ENCODE measurements around the gene SPRED1. TPM values are rescaled to one million over a fixed set of nuclear protein-coding genes. Genes with fewer than 3 reads are reported as not detected.

The SPRED1 gene
- total and polyA plus RNA-seq, 2 donors: 5.3 to 7.3 TPM

GRCh38 chr15:38213356-38213755 is 39.3 kb upstream of the SPRED1 start:
- H3K27ac ChIP-seq (ENCODE audit: low read depth in 1 of 2, low read length in 1 of 2): no peak overlapping the region
- no peaks in the 10 kb centered on the region for H3K36me3 ChIP-seq (ENCODE audit: control insufficient read depth in 2 of 2, insufficient read depth in 2 of 2, low read length in 1 of 2)
- 96% methylated on average over 2 of the region's 2 CpGs for WGBS

DNA sequence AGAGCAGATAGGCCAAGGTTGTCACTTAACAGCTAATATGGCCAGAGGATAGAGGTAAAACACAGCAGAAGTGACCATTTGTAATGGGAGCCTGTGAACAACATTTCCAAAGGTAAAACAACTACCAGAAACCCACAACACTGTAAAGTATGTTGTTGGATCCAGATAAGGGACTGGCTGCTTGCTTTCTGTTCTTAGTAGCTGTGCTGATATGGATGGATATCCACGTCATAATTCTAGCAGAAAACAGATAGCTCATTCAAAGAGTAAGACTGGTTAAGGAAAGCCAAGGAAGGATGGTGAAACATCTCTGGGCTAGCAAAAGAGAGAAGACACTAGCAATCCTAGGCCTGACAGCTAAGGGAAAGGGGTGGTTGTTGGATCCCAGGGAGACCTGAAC is 36.9 kb upstream of the SPRED1 start:
- no peak for DNase-seq (ENCODE audit: low read depth in 6 of 9, low spot score in 9 of 9)
- Histone ChIP-seq H3K27me3 (ENCODE audit: control insufficient read depth in 2 of 2, insufficient read depth in 1 of 2, low read length in 1 of 2) (no peaks in the 10 kb centered on the region), H3K4me3 (ENCODE audit: low read length in 2 of 2) (no peak overlapping the region), H3K36me3 (ENCODE audit: control insufficient read depth in 2 of 2, insufficient read depth in 2 of 2, low read length in 1 of 2) (no peaks in the 10 kb centered on the region), H3K9me3 (ENCODE audit: control insufficient read depth in 2 of 2, insufficient read depth in 1 of 2, low read length in 1 of 2) (no peaks in the 10 kb centered on the region), H3K27ac (ENCODE audit: low read depth in 1 of 2, low read length in 1 of 2) (no peak overlapping the region), H3K4me1 (ENCODE audit: control insufficient read depth in 2 of 2, insufficient read depth in 2 of 2, low read length in 2 of 2) (peaks cover 0 to 7% of the 10 kb centered on the region in 2 donors)
- 97% methylated on average over 1 of the region's 1 CpG for WGBS

More at GRCh38 chr15:38213356-38213755, 39.3 kb upstream of the SPRED1 start:
- peaks cover 0 to 7% of the 10 kb centered on the region in 2 donors for H3K4me1 ChIP-seq (ENCODE audit: control insufficient read depth in 2 of 2, insufficient read depth in 2 of 2, low read length in 2 of 2)
- no peaks in the 10 kb centered on the region for H3K9me3 ChIP-seq (ENCODE audit: control insufficient read depth in 2 of 2, insufficient read depth in 1 of 2, low read length in 1 of 2)
- no peaks in the 10 kb centered on the region for H3K27me3 ChIP-seq (ENCODE audit: control insufficient read depth in 2 of 2, insufficient read depth in 1 of 2, low read length in 1 of 2)
- H3K4me3 ChIP-seq (ENCODE audit: low read length in 2 of 2): no peak overlapping the region
- no peak for DNase-seq (ENCODE audit: low read depth in 6 of 9, low spot score in 9 of 9)

GRCh38 chr15:38216763-38217162 is 35.9 kb upstream of the SPRED1 start:
- Histone ChIP-seq H3K27ac (ENCODE audit: low read depth in 1 of 2, low read length in 1 of 2) (no peak overlapping the region), H3K9me3 (ENCODE audit: control insufficient read depth in 2 of 2, insufficient read depth in 1 of 2, low read length in 1 of 2) (no peaks in the 10 kb centered on the region), H3K36me3 (ENCODE audit: control insufficient read depth in 2 of 2, insufficient read depth in 2 of 2, low read length in 1 of 2) (no peaks in the 10 kb centered on the region), H3K4me3 (ENCODE audit: low read length in 2 of 2) (no peak overlapping the region), H3K27me3 (ENCODE audit: control insufficient read depth in 2 of 2, insufficient read depth in 1 of 2, low read length in 1 of 2) (no peaks in the 10 kb centered on the region), H3K4me1 (ENCODE audit: control insufficient read depth in 2 of 2, insufficient read depth in 2 of 2, low read length in 2 of 2) (peaks cover 0 to 7% of the 10 kb centered on the region in 2 donors)
- 88% methylated on average over 4 of the region's 4 CpGs for WGBS
- no peak for DNase-seq (ENCODE audit: low read depth in 6 of 9, low spot score in 9 of 9)

- peaks cover 0 to 7% of the 10 kb centered on the region in 2 donors for H3K4me1 ChIP-seq (ENCODE audit: control insufficient read depth in 2 of 2, insufficient read depth in 2 of 2, low read length in 2 of 2)
- H3K27ac ChIP-seq (ENCODE audit: low read depth in 1 of 2, low read length in 1 of 2): peak overlapping the region in 1 of 2 donors; percentile 26
- WGBS: 5% methylated on average over 3 of the region's 3 CpGs
- H3K36me3 ChIP-seq (ENCODE audit: control insufficient read depth in 2 of 2, insufficient read depth in 2 of 2, low read length in 1 of 2): no peaks in the 10 kb centered on the region
- no peak overlapping the region for H3K4me3 ChIP-seq (ENCODE audit: low read length in 2 of 2)
- no peaks in the 10 kb centered on the region for H3K9me3 ChIP-seq (ENCODE audit: control insufficient read depth in 2 of 2, insufficient read depth in 1 of 2, low read length in 1 of 2)
- H3K27me3 ChIP-seq (ENCODE audit: control insufficient read depth in 2 of 2, insufficient read depth in 1 of 2, low read length in 1 of 2): no peaks in the 10 kb centered on the region
- DNase-seq (ENCODE audit: low read depth in 6 of 9, low spot score in 9 of 9): peak in 2 of 9 donors; percentile 4 to 25
Measured at GRCh38 chr15:38217191-38217595, 35.4 kb upstream of the SPRED1 start.

- no peaks in the 10 kb centered on the region for H3K9me3 ChIP-seq (ENCODE audit: control insufficient read depth in 2 of 2, insufficient read depth in 1 of 2, low read length in 1 of 2)
- H3K4me3 ChIP-seq (ENCODE audit: low read length in 2 of 2): no peak overlapping the region
- DNase-seq (ENCODE audit: low read depth in 6 of 9, low spot score in 9 of 9): peak in 1 of 9 donors; percentile 4
- WGBS: 86% methylated on average over 3 of the region's 3 CpGs
- no peak overlapping the region for H3K27ac ChIP-seq (ENCODE audit: low read depth in 1 of 2, low read length in 1 of 2)
- no peaks in the 10 kb centered on the region for H3K27me3 ChIP-seq (ENCODE audit: control insufficient read depth in 2 of 2, insufficient read depth in 1 of 2, low read length in 1 of 2)
- H3K36me3 ChIP-seq (ENCODE audit: control insufficient read depth in 2 of 2, insufficient read depth in 2 of 2, low read length in 1 of 2): no peaks in the 10 kb centered on the region
- H3K4me1 ChIP-seq (ENCODE audit: control insufficient read depth in 2 of 2, insufficient read depth in 2 of 2, low read length in 2 of 2): peaks cover 0 to 7% of the 10 kb centered on the region in 2 donors
Measured at GRCh38 chr15:38217788-38218609, 34.6 kb upstream of the SPRED1 start.

DNA sequence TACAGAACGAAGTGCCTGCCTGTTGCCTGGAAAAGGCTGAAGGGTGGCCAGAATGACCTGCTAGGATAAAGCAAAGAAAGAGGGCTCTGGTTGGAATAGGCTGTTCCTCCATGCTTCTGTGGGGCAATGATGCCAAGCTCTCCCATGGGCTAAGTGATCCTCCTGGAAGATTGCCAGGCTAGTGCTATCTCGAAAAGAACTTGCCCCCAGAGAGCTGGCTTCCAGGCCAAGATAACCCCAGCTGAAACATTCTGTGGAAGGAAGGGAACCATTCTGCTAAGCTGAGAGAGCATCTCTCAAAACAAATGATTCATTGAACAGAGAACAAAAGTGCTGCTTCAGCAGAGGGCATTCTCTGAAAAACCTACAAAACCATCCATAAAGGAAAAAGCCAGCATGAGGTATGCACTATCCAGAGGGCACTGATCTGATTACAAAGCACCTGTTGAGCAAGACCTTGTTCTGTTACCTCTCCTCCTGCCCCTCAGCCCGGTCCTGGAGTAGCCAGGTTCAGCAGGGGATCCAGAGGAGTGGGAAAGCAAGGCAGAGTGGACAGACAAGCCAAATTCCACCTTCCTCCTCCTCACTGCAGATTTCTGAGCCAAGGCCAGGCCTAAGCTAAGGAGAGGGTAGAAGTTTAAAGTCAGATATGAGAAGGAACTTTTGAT is 31.9 kb upstream of the SPRED1 start:
- H3K9me3 ChIP-seq (ENCODE audit: control insufficient read depth in 2 of 2, insufficient read depth in 1 of 2, low read length in 1 of 2): no peaks in the 10 kb centered on the region
- no peak overlapping the region for H3K27ac ChIP-seq (ENCODE audit: low read depth in 1 of 2, low read length in 1 of 2)
- 86% methylated on average over 3 of the region's 3 CpGs for WGBS
- no peaks in the 10 kb centered on the region for H3K36me3 ChIP-seq (ENCODE audit: control insufficient read depth in 2 of 2, insufficient read depth in 2 of 2, low read length in 1 of 2)
- no peak for DNase-seq (ENCODE audit: low read depth in 6 of 9, low spot score in 9 of 9)
- H3K4me3 ChIP-seq (ENCODE audit: low read length in 2 of 2): no peak overlapping the region
- H3K4me1 ChIP-seq (ENCODE audit: control insufficient read depth in 2 of 2, insufficient read depth in 2 of 2, low read length in 2 of 2): peaks cover 0 to 7% of the 10 kb centered on the region in 2 donors
- H3K27me3 ChIP-seq (ENCODE audit: control insufficient read depth in 2 of 2, insufficient read depth in 1 of 2, low read length in 1 of 2): no peaks in the 10 kb centered on the region

DNA sequence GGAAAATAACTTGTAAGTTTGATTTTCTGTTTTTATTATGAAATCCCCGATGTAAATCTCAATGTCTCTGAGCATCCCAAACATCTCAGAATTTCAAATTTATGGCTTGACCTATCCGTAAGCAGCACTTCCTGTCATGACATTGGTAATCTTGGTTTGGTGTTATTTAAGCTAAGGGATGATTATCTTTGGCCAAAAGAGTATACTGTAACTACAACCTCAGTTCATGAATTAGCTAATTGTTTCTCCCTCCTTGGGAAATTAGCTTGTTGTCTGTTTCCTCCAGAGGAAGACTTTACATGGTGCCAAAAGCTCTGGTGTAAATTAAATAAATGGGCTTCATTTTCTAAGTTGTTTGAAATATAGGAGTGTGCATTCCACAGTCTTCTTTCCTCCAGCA is 28.1 kb upstream of the SPRED1 start:
- Histone ChIP-seq H3K9me3 (ENCODE audit: control insufficient read depth in 2 of 2, insufficient read depth in 1 of 2, low read length in 1 of 2) (no peaks in the 10 kb centered on the region), H3K27ac (ENCODE audit: low read depth in 1 of 2, low read length in 1 of 2) (no peak overlapping the region), H3K27me3 (ENCODE audit: control insufficient read depth in 2 of 2, insufficient read depth in 1 of 2, low read length in 1 of 2) (no peaks in the 10 kb centered on the region), H3K4me1 (ENCODE audit: control insufficient read depth in 2 of 2, insufficient read depth in 2 of 2, low read length in 2 of 2) (no peaks in the 10 kb centered on the region), H3K4me3 (ENCODE audit: low read length in 2 of 2) (no peak overlapping the region), H3K36me3 (ENCODE audit: control insufficient read depth in 2 of 2, insufficient read depth in 2 of 2, low read length in 1 of 2) (no peaks in the 10 kb centered on the region)
- no peak for DNase-seq (ENCODE audit: low read depth in 6 of 9, low spot score in 9 of 9)
- WGBS: 92% methylated on average over 2 of the region's 2 CpGs

- DNase-seq (ENCODE audit: low read depth in 6 of 9, low spot score in 9 of 9): no peak
- H3K27me3 ChIP-seq (ENCODE audit: control insufficient read depth in 2 of 2, insufficient read depth in 1 of 2, low read length in 1 of 2): no peaks in the 10 kb centered on the region
- no peaks in the 10 kb centered on the region for H3K9me3 ChIP-seq (ENCODE audit: control insufficient read depth in 2 of 2, insufficient read depth in 1 of 2, low read length in 1 of 2)
- H3K4me3 ChIP-seq (ENCODE audit: low read length in 2 of 2): no peak overlapping the region
- H3K27ac ChIP-seq (ENCODE audit: low read depth in 1 of 2, low read length in 1 of 2): no peak overlapping the region
- no peaks in the 10 kb centered on the region for H3K36me3 ChIP-seq (ENCODE audit: control insufficient read depth in 2 of 2, insufficient read depth in 2 of 2, low read length in 1 of 2)
- H3K4me1 ChIP-seq (ENCODE audit: control insufficient read depth in 2 of 2, insufficient read depth in 2 of 2, low read length in 2 of 2): no peaks in the 10 kb centered on the region
- 98% methylated on average over 1 of the region's 1 CpG for WGBS
Measured at GRCh38 chr15:38225381-38225780, 27.3 kb upstream of the SPRED1 start.

DNA sequence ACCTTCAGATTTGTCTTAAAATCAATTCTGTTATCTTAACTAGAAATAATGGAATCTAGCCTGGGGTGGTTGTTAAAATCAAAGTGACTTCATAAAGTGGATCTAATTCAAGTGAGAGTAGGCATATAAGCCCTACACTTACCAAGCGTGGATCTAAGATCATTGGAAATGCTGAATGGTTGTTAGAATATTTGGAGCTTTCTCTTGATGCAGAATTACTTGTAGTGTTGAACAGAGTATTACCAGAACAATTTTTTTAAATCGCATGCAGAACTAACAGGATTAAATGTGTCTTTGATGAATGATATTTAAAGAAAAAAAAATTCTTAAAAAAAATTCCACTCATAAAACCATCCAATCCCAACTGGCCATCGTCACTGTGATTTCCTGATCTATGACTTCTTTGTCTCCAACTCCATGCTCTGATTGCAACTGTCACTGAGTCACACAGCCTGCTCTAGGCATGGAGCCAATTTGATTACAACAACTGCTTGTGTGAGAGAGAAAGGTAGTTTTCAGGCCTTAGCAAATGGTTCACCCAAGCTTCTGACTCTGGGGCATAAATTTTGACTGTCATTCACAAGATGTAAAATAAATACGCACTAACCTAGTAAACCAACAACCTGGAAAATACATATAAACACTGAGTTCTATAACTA is 25.9 kb upstream of the SPRED1 start:
- H3K9me3 ChIP-seq (ENCODE audit: control insufficient read depth in 2 of 2, insufficient read depth in 1 of 2, low read length in 1 of 2): no peaks in the 10 kb centered on the region
- no peak for DNase-seq (ENCODE audit: low read depth in 6 of 9, low spot score in 9 of 9)
- H3K36me3 ChIP-seq (ENCODE audit: control insufficient read depth in 2 of 2, insufficient read depth in 2 of 2, low read length in 1 of 2): no peaks in the 10 kb centered on the region
- 95% methylated on average over 4 of the region's 4 CpGs for WGBS
- H3K27me3 ChIP-seq (ENCODE audit: control insufficient read depth in 2 of 2, insufficient read depth in 1 of 2, low read length in 1 of 2): no peaks in the 10 kb centered on the region
- H3K4me3 ChIP-seq (ENCODE audit: low read length in 2 of 2): no peak overlapping the region
- H3K27ac ChIP-seq (ENCODE audit: low read depth in 1 of 2, low read length in 1 of 2): no peak overlapping the region
- H3K4me1 ChIP-seq (ENCODE audit: control insufficient read depth in 2 of 2, insufficient read depth in 2 of 2, low read length in 2 of 2): no peaks in the 10 kb centered on the region

Measured in thymus (tissue), 11 donors.